VCaP (cell line): ENCODE measurements around the gene KCNMB4.

Source experiments
- H3K27ac ChIP-seq: fragments of 450-650 bp; 2 replicates; pipeline ENCODE4 v1.5.1; 2017
- TF ChIP-seq, protein P1 (sequence below): fragments of 450-650 bp; conservative IDR thresholded peaks from 2 replicates; pipeline ENCODE4 v1.5.1; 2017; ENCODE audit warnings: mild to moderate bottlenecking, moderate library complexity

The KCNMB4 gene

DNA sequence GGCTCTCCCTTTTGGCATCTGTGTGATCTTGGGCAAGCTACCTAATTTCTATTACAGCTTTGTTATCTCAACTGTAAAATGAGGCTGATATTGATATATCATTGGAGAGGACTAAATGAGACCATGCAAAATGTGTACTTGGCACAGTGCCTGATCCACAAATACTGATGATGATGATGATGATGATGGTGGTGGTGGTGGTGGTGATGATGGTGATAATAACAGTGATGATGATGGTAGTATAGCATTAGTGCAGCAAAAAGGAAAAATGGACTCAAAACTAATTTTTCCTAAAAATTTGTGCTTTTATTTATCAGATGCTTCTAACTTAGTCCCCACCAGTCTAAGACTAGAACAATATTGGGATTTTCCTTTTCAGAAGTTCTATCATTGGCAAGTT is 70.7 kb downstream of the KCNMB4 start:
- TF ChIP-seq, protein P1, sequence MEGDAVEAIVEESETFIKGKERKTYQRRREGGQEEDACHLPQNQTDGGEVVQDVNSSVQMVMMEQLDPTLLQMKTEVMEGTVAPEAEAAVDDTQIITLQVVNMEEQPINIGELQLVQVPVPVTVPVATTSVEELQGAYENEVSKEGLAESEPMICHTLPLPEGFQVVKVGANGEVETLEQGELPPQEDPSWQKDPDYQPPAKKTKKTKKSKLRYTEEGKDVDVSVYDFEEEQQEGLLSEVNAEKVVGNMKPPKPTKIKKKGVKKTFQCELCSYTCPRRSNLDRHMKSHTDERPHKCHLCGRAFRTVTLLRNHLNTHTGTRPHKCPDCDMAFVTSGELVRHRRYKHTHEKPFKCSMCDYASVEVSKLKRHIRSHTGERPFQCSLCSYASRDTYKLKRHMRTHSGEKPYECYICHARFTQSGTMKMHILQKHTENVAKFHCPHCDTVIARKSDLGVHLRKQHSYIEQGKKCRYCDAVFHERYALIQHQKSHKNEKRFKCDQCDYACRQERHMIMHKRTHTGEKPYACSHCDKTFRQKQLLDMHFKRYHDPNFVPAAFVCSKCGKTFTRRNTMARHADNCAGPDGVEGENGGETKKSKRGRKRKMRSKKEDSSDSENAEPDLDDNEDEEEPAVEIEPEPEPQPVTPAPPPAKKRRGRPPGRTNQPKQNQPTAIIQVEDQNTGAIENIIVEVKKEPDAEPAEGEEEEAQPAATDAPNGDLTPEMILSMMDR = no peak
- H3K27ac ChIP-seq = no peak overlapping the region

DNA sequence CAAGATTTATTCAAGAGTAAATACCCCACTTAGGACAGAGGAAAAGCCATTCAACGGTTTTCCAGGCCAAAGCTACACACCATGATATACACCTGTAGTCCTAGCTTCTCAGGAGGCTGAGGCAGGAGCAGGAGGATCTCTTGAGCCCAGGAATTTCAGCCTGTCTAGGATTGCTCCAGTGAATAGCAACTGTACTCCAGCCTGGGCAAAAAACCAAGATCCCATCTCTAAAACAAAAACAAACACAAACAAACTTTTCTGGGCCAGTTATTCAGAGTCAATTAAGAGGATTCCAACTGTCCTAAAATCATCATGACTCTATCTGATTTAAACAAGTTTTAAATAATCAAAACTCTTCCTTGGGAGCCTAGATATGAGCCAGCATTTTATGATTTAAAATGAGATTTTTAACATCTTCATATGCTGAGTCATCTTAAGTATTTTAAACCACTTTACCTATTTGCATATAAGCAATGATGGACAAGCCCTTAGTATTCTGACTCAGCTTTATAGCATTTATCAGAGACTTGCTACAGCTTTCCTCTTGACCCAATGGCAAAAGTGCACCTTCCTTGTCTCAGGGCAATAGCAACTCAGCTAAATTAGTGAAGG is 77.1 kb downstream of the KCNMB4 start:
- TF ChIP-seq, protein P1 = no peak
- H3K27ac ChIP-seq = no peak overlapping the region

- H3K27ac ChIP-seq = no peak overlapping the region
- TF ChIP-seq, protein P1 = no peak
Measured at GRCh38 chr12:70444903-70445302, 78.8 kb downstream of the KCNMB4 start.

- TF ChIP-seq, protein P1 = no peak
- H3K27ac ChIP-seq = no peak overlapping the region
Measured at GRCh38 chr12:70448371-70448770, 82.3 kb downstream of the KCNMB4 start.

- no peak overlapping the region for H3K27ac ChIP-seq
- TF ChIP-seq, protein P1 = no peak
Measured at GRCh38 chr12:70449074-70449752, 83.1 kb downstream of the KCNMB4 start.

GRCh38 chr12:70449753-70450341 is 83.8 kb downstream of the KCNMB4 start:
- H3K27ac ChIP-seq = no peak overlapping the region

GRCh38 chr12:70451528-70451927 is 85.4 kb downstream of the KCNMB4 start:
- no peak overlapping the region for H3K27ac ChIP-seq
- TF ChIP-seq, protein P1 = no peak

More at GRCh38 chr12:70449753-70450341, 83.8 kb downstream of the KCNMB4 start:
- TF ChIP-seq, protein P1 = no peak
